A549 (cell line): ENCODE data around the gene CNNM2. TPM values are rescaled to one million over a fixed set of nuclear protein-coding genes. Genes with fewer than 3 reads are reported as not detected.

ENCODE experiments used
- ATAC-seq, 2 experiments: fragments of 200-7000 bp in 1 of 2; fragments of >200 bp in 1 of 2; cut with Nextera tagmentation in 1 of 2; cut with Tn5 transposase in 1 of 2; 3 replicates each; pipeline versions ENCODE4 v1.8.0 to v1.9.1; 2018 to 2020; ENCODE audit warnings: mild to moderate bottlenecking in 1 of 2, moderate library complexity in 1 of 2
- CTCF ChIA-PET: fragments of 300-600 bp; sonication (Branson Sonifier 250); formaldehyde crosslinking; extraction: SDS; loops from one replicate; lab custom pipeline; 2021; ENCODE audit warnings: antibody characterized with exemption, inconsistent platforms; lab: Yijun Ruan, JAX
- POLR2A ChIA-PET: fragments of 350-600 bp; formaldehyde crosslinking; extraction: SDS; loops from one replicate; lab custom pipeline; 2021; ENCODE audit warnings: antibody characterized with exemption, inconsistent platforms; lab: Yijun Ruan, JAX
- DNase-seq, 2 experiments: peaks; one replicate each; pipeline versions ENCODE4 v3.0.0 to v3.0.0-alpha.2; 2011 to 2016; ENCODE audit warnings: low read depth in 1 of 2, low spot score in 1 of 2
- FAIRE-seq: peaks from 2 replicates; lab custom pipeline; 2011; peaks lifted over from hg19 to GRCh38; lab: Jason Lieb, UNC
- H3K27ac ChIP-seq, 2 experiments: fragments of >200 bp; sonication (Bioruptor Twin); formaldehyde crosslinking; 3 replicates each; pipeline ENCODE4 v1.5.1; 2016 to 2017
- H3K4me1 ChIP-seq: fragments of >200 bp; sonication (Bioruptor Twin); formaldehyde crosslinking; 3 replicates; pipeline ENCODE4 v1.6.1; 2016
- H3K4me2 ChIP-seq: fragments of >200 bp; sonication (Bioruptor Twin); formaldehyde crosslinking; 3 replicates; pipeline ENCODE4 v1.6.1; 2016
- H3K4me3 ChIP-seq: fragments of >200 bp; sonication (Bioruptor Twin); formaldehyde crosslinking; 3 replicates; pipeline ENCODE4 v1.5.1; 2016
- H3K9me3 ChIP-seq: fragments of >200 bp; sonication (Bioruptor Twin); formaldehyde crosslinking; 3 replicates; pipeline ENCODE4 v1.6.1; 2016
- ATOH8 ChIP-seq: fragments of 250-450 bp; sonication (Bioruptor Pico); IDR thresholded peaks from 2 replicates; pipeline ENCODE4 v1.5.0; 2020; ENCODE audit warnings: low read depth, mild to moderate bottlenecking, moderate library complexity
- BCL3 ChIP-seq: fragments of >200 bp; sonication (Bioruptor Twin); formaldehyde crosslinking; IDR thresholded peaks from 3 replicates; pipeline ENCODE4 v1.6.1; 2016
- BHLHE40 ChIP-seq: IDR thresholded peaks from 2 replicates; pipeline ENCODE4 v1.6.1; 2012; ENCODE audit warnings: low read depth, low read length, inconsistent platforms
- CBX8 ChIP-seq: fragments of 200-600 bp; sonication (generic); IDR thresholded peaks from 2 replicates; pipeline ENCODE4 v1.6.1; 2016
- CHD2 ChIP-seq: fragments of 150-350 bp; IDR thresholded peaks from 2 replicates; pipeline ENCODE4 v1.6.1; 2014; ENCODE audit warnings: low read length; ENCODE audit not compliant: partially characterized antibody
- EHF ChIP-seq: fragments of 250-450 bp; sonication (Bioruptor Pico); IDR thresholded peaks from 2 replicates; pipeline ENCODE4 v1.5.0; 2020; ENCODE audit warnings: mild to moderate bottlenecking
- HES2 ChIP-seq: fragments of >200 bp; sonication (Bioruptor Twin); formaldehyde crosslinking; IDR thresholded peaks from 2 replicates; pipeline ENCODE4 v1.6.1; 2016
- JUNB ChIP-seq: fragments of >200 bp; sonication (Bioruptor Twin); formaldehyde crosslinking; IDR thresholded peaks from 2 replicates; pipeline ENCODE4 v1.6.1; 2016
- KDM1A ChIP-seq: fragments of 200-600 bp; sonication (generic); IDR thresholded peaks from 2 replicates; pipeline ENCODE4 v1.6.1; 2016; ENCODE audit warnings: low read depth, mild to moderate bottlenecking
- MAFK ChIP-seq: fragments of 450-650 bp; IDR thresholded peaks from 2 replicates; pipeline ENCODE4 v1.6.1; 2014; ENCODE audit not compliant: partially characterized antibody
- MAX ChIP-seq: IDR thresholded peaks from 2 replicates; pipeline ENCODE4 v1.6.1; 2012
- PHF8 ChIP-seq: fragments of 200-600 bp; sonication (generic); IDR thresholded peaks from 2 replicates; pipeline ENCODE4 v1.6.1; 2016; ENCODE audit warnings: low read depth, mild to moderate bottlenecking, antibody characterized with exemption, moderate library complexity, borderline replicate concordance
- RFX5 ChIP-seq: fragments of 450-650 bp; IDR thresholded peaks from 2 replicates; pipeline ENCODE4 v1.7.1; 2014; ENCODE audit warnings: antibody characterized with exemption, mild to moderate bottlenecking, moderate library complexity
- RNF2 ChIP-seq: fragments of 200-600 bp; sonication (generic); IDR thresholded peaks from 2 replicates; pipeline ENCODE4 v1.6.1; 2016; ENCODE audit warnings: low read depth, mild to moderate bottlenecking, antibody characterized with exemption, moderate library complexity, borderline replicate concordance
- TFCP2L1 ChIP-seq: fragments of 250-450 bp; sonication (Bioruptor Pico); IDR thresholded peaks from 2 replicates; pipeline ENCODE4 v1.5.0; 2021; ENCODE audit warnings: mild to moderate bottlenecking
- WGBS: methylation state at CpG from one replicate; pipeline ENCODE4 v1.1.6; 2017; ENCODE audit errors: missing lambda C conversion rate; 5-methylcytosine and 5-hydroxymethylcytosine counted together
- polyA plus RNA-seq, 4 experiments: library from polyadenylated mRNA; depleted of rRNA in 3 of 4; stranded (reverse); fragments of >200 nt; fragmentation: RNase III in 1 of 4; extraction: RNeasy Plus Mini Kit Qiagen cat#74134 plus additional on column Dnase treatment in 1 of 4; gene quantifications; 2 replicates in 3 of 4; 3 replicates in 1 of 4; pipeline ENCODE4 v1.2.3, GENCODE V29; 2011 to 2017
- TF ChIP-seq, protein P1 (sequence below): fragments of >200 bp; sonication (Bioruptor Twin); formaldehyde crosslinking; IDR thresholded peaks from 3 replicates; pipeline ENCODE4 v1.5.1; 2016
- TF ChIP-seq, protein P2 (sequence below): IDR thresholded peaks from 2 replicates; pipeline ENCODE4 v1.6.1; 2012

Gene CNNM2
- polyA plus RNA-seq, 2 of the 4 experiments (the other 2 are of a cell fraction), result 6.4 to 6.9 TPM

GRCh38 chr10:103040418-103040817 is 122.3 kb downstream of the CNNM2 start:
- ChIA-PET CTCF (interaction anchor here (0.6 to 1.7 kb wide), 2 partner anchors 17 to 123 kb away, joined by 3 to 6 read pairs; partner anchors contain the start of gene CNNM2), POLR2A (no interaction called here)
- ATAC-seq (no peak), DNase-seq (no peak), FAIRE-seq (no peak)
- 74% methylated on average over 4 of the region's 4 CpGs for WGBS
- no peaks in the 10 kb centered on the region for H3K4me1 ChIP-seq
- H3K9me3 ChIP-seq, result no peaks in the 10 kb centered on the region
- no peak for TF ChIP-seq KDM1A
- TF ChIP-seq JUNB, result no peak
- no peak for TF ChIP-seq BCL3
- no peak for TF ChIP-seq HES2
- no peak for TF ChIP-seq BHLHE40
- TF ChIP-seq RFX5, result no peak
- TF ChIP-seq RNF2, result no peak
- TF ChIP-seq CHD2, result no peak
- TF ChIP-seq MAX, result no peak
- TF ChIP-seq MAFK, result no peak
- H3K27ac ChIP-seq, result no peak overlapping the region
- no peak overlapping the region for H3K4me2 ChIP-seq
- H3K4me3 ChIP-seq, result no peak overlapping the region

DNA sequence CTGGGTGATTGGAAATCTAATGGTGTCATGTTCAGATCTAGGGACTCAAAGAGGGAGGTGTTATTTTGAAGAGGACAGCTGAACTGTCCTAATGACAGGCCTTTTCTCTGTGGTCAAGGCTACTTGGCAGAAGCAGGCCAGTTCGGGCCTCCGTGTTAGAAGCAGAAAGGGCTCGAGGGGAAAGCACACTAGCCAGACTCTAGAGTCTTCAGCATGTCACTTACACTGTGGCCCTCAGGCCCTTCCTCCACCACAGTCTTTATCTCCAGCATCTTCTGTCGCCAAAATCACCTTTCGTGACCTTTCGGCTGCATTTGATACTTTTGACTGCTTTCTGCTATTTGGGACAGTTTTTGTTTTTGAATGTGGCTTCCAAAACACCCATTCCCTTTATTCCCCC is 123.3 kb downstream of the CNNM2 start:
- no peak overlapping the region for H3K27ac ChIP-seq
- DNase-seq, result no peak
- no peak for TF ChIP-seq BCL3
- no peak for TF ChIP-seq MAX
- no peak for TF ChIP-seq EHF (CRISPR knock-in tag)
- no peak for TF ChIP-seq CBX8
- TF ChIP-seq TFCP2L1, result no peak
- TF ChIP-seq, protein P1, sequence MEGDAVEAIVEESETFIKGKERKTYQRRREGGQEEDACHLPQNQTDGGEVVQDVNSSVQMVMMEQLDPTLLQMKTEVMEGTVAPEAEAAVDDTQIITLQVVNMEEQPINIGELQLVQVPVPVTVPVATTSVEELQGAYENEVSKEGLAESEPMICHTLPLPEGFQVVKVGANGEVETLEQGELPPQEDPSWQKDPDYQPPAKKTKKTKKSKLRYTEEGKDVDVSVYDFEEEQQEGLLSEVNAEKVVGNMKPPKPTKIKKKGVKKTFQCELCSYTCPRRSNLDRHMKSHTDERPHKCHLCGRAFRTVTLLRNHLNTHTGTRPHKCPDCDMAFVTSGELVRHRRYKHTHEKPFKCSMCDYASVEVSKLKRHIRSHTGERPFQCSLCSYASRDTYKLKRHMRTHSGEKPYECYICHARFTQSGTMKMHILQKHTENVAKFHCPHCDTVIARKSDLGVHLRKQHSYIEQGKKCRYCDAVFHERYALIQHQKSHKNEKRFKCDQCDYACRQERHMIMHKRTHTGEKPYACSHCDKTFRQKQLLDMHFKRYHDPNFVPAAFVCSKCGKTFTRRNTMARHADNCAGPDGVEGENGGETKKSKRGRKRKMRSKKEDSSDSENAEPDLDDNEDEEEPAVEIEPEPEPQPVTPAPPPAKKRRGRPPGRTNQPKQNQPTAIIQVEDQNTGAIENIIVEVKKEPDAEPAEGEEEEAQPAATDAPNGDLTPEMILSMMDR, result no peak
- no peak for TF ChIP-seq PHF8
- TF ChIP-seq, protein P2, sequence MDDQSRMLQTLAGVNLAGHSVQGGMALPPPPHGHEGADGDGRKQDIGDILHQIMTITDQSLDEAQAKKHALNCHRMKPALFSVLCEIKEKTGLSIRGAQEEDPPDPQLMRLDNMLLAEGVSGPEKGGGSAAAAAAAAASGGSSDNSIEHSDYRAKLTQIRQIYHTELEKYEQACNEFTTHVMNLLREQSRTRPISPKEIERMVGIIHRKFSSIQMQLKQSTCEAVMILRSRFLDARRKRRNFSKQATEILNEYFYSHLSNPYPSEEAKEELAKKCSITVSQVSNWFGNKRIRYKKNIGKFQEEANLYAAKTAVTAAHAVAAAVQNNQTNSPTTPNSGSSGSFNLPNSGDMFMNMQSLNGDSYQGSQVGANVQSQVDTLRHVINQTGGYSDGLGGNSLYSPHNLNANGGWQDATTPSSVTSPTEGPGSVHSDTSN, result no peak
- TF ChIP-seq KDM1A, result no peak
- TF ChIP-seq, all 56 proteins: peak for 0
- no peak overlapping the region for H3K4me3 ChIP-seq
- WGBS, result 90% methylated on average over 6 of the region's 6 CpGs
- H3K9me3 ChIP-seq, result no peaks in the 10 kb centered on the region
- H3K4me2 ChIP-seq, result no peak overlapping the region
- POLR2A ChIA-PET, result no interaction called here
- ATAC-seq (no peak), FAIRE-seq (no peak)
- no peaks in the 10 kb centered on the region for H3K4me1 ChIP-seq
- CTCF ChIA-PET, result interaction anchor here (1.4 to 1.7 kb wide), 3 partner anchors 56 to 139 kb away, joined by 3 to 6 read pairs (median 4); partner anchors contain the start of gene CNNM2

GRCh38 chr10:103042129-103042528 is 124.0 kb downstream of the CNNM2 start:
- ATAC-seq (no peak), DNase-seq (no peak), FAIRE-seq (no peak)
- H3K9me3 ChIP-seq, result no peaks in the 10 kb centered on the region
- H3K4me3 ChIP-seq, result no peak overlapping the region
- CTCF ChIA-PET, result interaction anchor here (1.4 to 1.6 kb wide), 2 partner anchors 56 to 140 kb away, joined by 3 to 4 read pairs; no protein-coding TSS in a partner anchor
- POLR2A ChIA-PET, result no interaction called here
- 84% methylated on average over 5 of the region's 5 CpGs for WGBS
- H3K27ac ChIP-seq, result no peak overlapping the region
- no peak overlapping the region for H3K4me2 ChIP-seq
- no peak for TF ChIP-seq CHD2
- no peak for TF ChIP-seq ATOH8 (CRISPR knock-in tag)
- TF ChIP-seq, all 56 proteins: peak for 0
- H3K4me1 ChIP-seq, result no peaks in the 10 kb centered on the region
